GM12892 (cell line): ENCODE measurements around the gene CCNG1.

Source experiments
- POLR2A ChIP-seq: IDR thresholded peaks from 2 replicates; pipeline ENCODE4 v1.6.1; 2011; ENCODE audit warnings: low read depth, low read length, control low read depth
- POLR2AphosphoS5 ChIP-seq: IDR thresholded peaks from 2 replicates; pipeline ENCODE4 v1.6.1; 2011; ENCODE audit warnings: low read depth, low read length, control low read depth
- TAF1 ChIP-seq: IDR thresholded peaks from 2 replicates; pipeline ENCODE4 v1.6.1; 2011; ENCODE audit warnings: low read depth, mild to moderate bottlenecking, control low read depth, low read length, borderline replicate concordance

DNA sequence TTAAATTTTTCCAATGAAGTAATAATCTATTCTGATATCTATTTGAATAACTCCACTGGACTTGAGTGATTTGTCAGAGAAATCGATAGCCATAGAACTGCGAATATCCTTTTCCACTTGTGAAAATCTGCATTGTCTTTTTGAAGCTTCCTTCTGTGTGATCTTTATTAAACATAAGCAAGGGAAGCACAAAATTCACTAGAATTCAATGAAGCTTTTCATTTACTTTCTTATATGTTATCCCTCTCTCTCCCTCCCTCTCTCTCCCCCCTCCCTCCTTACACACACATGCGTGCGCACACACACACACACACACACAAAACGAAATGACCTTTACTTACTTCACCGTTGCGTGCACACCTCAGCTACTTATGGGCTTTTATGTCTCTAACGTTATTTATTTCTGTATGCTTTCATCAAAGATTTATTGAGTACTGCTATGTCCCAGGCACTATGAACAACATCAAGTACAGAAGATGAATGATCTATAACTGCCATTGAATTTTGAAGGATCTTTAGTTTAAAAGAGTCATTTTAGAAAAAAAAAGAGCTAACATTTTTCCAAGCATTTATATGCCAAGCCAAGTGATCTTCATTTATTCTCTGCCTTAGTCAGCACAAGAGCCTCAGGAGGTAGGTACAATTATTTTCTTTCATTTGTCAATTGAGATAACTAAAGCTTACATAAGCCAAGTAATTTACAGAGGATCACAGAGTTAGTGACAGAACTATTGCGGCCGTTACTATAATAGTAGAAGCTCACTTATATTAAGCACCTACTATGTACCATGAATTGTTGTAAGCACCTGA is 32.8 kb upstream of the CCNG1 start:
- no peak for TF ChIP-seq POLR2A
- no peak for TF ChIP-seq TAF1
- TF ChIP-seq POLR2AphosphoS5: no peak
